ENCODE data around the gene LMAN1L. TPM values are rescaled to one million over a fixed set of nuclear protein-coding genes. Genes with fewer than 3 reads are reported as not detected.

LMAN1L gene
- total RNA-seq, 6 experiments from 2014 or later: not detected

- ATAC-seq: no peak
- intact Hi-C loops (cut with DNase I): no loop called here
- 95% methylated on average over 6 of the region's 11 CpGs for WGBS (ENCODE audit: insufficient coverage, low coverage, low lambda C conversion rate, missing lambda C conversion rate)
These were observed 26.3 kb downstream of the LMAN1L start for GRCh38 chr15:74838746-74839525.

DNA sequence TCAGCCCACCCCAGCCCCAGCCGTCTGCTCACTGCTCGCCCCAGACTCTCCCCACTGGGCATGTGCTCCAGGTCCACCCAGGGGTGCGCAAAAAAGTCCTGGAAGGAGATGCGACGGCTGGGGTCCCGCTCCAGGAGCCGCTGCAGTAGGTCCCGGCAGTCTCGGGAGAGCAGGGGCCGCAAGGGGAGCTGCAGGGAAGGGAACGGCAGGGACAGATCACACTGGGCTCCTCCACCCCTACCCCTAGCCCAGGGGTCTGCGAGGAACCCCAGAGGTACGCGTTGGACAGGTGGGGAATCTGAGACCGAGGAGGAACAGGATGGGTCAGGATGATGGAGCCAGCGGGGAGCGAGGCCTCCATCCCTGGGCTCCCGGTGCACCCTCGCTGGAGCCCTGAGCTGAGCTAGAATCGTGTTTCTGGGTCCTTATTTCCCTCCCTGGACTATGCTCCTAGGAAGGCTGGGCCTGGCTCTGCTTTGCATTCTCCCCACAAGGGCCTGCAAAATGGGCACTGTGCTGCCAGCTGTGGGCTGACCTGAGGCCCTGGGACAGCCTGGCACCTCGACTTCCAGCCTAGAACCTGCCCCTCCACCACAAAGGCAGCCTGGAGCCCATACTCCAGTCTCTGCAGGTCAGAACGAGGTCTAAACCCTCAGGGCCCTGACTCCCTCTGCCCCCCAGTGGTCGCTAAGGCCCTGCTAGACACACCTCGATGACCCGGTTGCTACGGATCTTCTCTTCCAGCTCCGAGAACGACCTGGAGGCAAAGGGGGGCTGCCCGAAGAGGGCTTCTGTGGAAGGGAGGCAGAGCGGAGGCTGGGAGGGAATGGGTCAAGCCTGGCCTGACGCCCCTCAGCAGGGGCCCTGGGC lies 27.1 kb downstream of the LMAN1L start:
- Histone ChIP-seq H3K36me3 (peaks cover 0 to 15% (median 0%) of the 10 kb centered on the region in 4 donors), H3K4me3 (no peak overlapping the region), H3K27ac (no peak overlapping the region), H3K4me1 (peaks cover 0 to 13% (median 5%) of the 10 kb centered on the region in 4 donors), H3K27me3 (no peaks in the 10 kb centered on the region), H3K9me3 (no peaks in the 10 kb centered on the region)
- intact Hi-C loops (cut with DNase I): no loop called here
- DNase-seq: no peak
- no peak for TF ChIP-seq POLR2A (IDR thresholded peaks at IDR 0.05)
- TF ChIP-seq, protein P1, sequence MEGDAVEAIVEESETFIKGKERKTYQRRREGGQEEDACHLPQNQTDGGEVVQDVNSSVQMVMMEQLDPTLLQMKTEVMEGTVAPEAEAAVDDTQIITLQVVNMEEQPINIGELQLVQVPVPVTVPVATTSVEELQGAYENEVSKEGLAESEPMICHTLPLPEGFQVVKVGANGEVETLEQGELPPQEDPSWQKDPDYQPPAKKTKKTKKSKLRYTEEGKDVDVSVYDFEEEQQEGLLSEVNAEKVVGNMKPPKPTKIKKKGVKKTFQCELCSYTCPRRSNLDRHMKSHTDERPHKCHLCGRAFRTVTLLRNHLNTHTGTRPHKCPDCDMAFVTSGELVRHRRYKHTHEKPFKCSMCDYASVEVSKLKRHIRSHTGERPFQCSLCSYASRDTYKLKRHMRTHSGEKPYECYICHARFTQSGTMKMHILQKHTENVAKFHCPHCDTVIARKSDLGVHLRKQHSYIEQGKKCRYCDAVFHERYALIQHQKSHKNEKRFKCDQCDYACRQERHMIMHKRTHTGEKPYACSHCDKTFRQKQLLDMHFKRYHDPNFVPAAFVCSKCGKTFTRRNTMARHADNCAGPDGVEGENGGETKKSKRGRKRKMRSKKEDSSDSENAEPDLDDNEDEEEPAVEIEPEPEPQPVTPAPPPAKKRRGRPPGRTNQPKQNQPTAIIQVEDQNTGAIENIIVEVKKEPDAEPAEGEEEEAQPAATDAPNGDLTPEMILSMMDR (IDR thresholded peaks at IDR 0.05): no peak
- ATAC-seq: no peak
- 20% methylated on average over 1 of the region's 31 CpGs for WGBS (ENCODE audit: insufficient coverage, low coverage, low lambda C conversion rate, missing lambda C conversion rate)

More at GRCh38 chr15:74838746-74839525, 26.3 kb downstream of the LMAN1L start:
- Histone ChIP-seq H3K27ac (no peak overlapping the region), H3K4me1 (peaks cover 0 to 13% (median 5%) of the 10 kb centered on the region in 4 donors), H3K4me3 (no peak overlapping the region), H3K27me3 (no peaks in the 10 kb centered on the region), H3K36me3 (peaks cover 0 to 15% (median 0%) of the 10 kb centered on the region in 4 donors), H3K9me3 (no peaks in the 10 kb centered on the region)
- TF ChIP-seq, protein P1 (IDR thresholded peaks at IDR 0.05): no peak
- no peak for TF ChIP-seq POLR2A (IDR thresholded peaks at IDR 0.05)
- no peak for DNase-seq

GRCh38 chr15:74840851-74841775 lies 28.5 kb downstream of the LMAN1L start:
- intact Hi-C loops (cut with DNase I): no loop called here
- ATAC-seq: no peak
- WGBS (ENCODE audit: insufficient coverage, low coverage, low lambda C conversion rate, missing lambda C conversion rate): 93% methylated on average over 4 of the region's 9 CpGs
- no peak for DNase-seq
- H3K4me1 ChIP-seq: peaks cover 0 to 13% (median 5%) of the 10 kb centered on the region in 4 donors
- no peaks in the 10 kb centered on the region for H3K27me3 ChIP-seq
- no peak for TF ChIP-seq POLR2A (IDR thresholded peaks at IDR 0.05)
- TF ChIP-seq, protein P1 (IDR thresholded peaks at IDR 0.05): no peak
- peaks cover 0 to 17% (median 0%) of the 10 kb centered on the region in 4 donors for H3K36me3 ChIP-seq
- H3K9me3 ChIP-seq: no peaks in the 10 kb centered on the region
- H3K4me3 ChIP-seq: no peak overlapping the region
- no peak overlapping the region for H3K27ac ChIP-seq

GRCh38 chr15:74841891-74842373 lies 29.3 kb downstream of the LMAN1L start:
- Histone ChIP-seq H3K4me1 (peaks cover 0 to 13% (median 5%) of the 10 kb centered on the region in 4 donors), H3K27ac (no peak overlapping the region), H3K36me3 (peaks cover 0 to 13% (median 0%) of the 10 kb centered on the region in 4 donors), H3K4me3 (peak overlapping the region; percentile 90 to 100 (median 95)), H3K9me3 (no peaks in the 10 kb centered on the region), H3K27me3 (no peaks in the 10 kb centered on the region)
- WGBS (ENCODE audit: insufficient coverage, low coverage, low lambda C conversion rate, missing lambda C conversion rate): 100% methylated on average over 1 of the region's 14 CpGs
- intact Hi-C loops (cut with DNase I): no loop called here
- DNase-seq: no peak
- TF ChIP-seq POLR2A (IDR thresholded peaks at IDR 0.05): no peak
- TF ChIP-seq, protein P1 (IDR thresholded peaks at IDR 0.05): no peak
- ATAC-seq: no peak
